HEK293 (cell line): ENCODE measurements around the gene ARHGAP8.
A peak's percentile ranks its signal among the peaks of the same experiment; 100 is the strongest.

Source experiments
- CTCF ChIA-PET: fragments of 350-600 bp; formaldehyde crosslinking; extraction: SDS; loops from one replicate; lab custom pipeline; 2021; ENCODE audit warnings: antibody characterized with exemption; lab: Yijun Ruan, JAX
- POLR2A ChIA-PET: fragments of 300-600 bp; formaldehyde crosslinking; extraction: SDS; loops from one replicate; lab custom pipeline; 2020; ENCODE audit warnings: antibody characterized with exemption, inconsistent platforms; lab: Yijun Ruan, JAX
- H3K27ac ChIP-seq: fragments of 200-500 bp; sonication (Bioruptor generic); 2 replicates; pipeline ENCODE4 v1.5.1; 2014; ENCODE audit warnings: low read depth, low read length, control low read depth, inconsistent platforms; ENCODE audit errors: extremely low read depth
- H3K36me3 ChIP-seq, 2 experiments: fragments of 200-500 bp in 1 of 2; sonication (Bioruptor generic) in 1 of 2; 1 replicate in 1 of 2; 2 replicates in 1 of 2; pipeline ENCODE4 v1.5.1; 2014 to 2017; ENCODE audit warnings: inconsistent platforms in 2 of 2, low read length in 2 of 2; ENCODE audit not compliant: control insufficient read depth in 2 of 2, insufficient read depth in 1 of 2
- H3K4me1 ChIP-seq: fragments of 200-500 bp; sonication (Bioruptor generic); 2 replicates; pipeline ENCODE4 v1.5.1; 2014; ENCODE audit warnings: mild to moderate bottlenecking, low read length, inconsistent platforms; ENCODE audit not compliant: control insufficient read depth, insufficient read depth
- H3K4me3 ChIP-seq: 2 replicates; pipeline ENCODE4 v1.5.1; 2011; ENCODE audit warnings: low read depth, mild to moderate bottlenecking, control low read depth, low read length, moderate library complexity
- H3K9me3 ChIP-seq: fragments of 200-500 bp; sonication (Bioruptor generic); 2 replicates; pipeline ENCODE4 v1.5.1; 2014; ENCODE audit warnings: low read depth, low read length, inconsistent platforms; ENCODE audit not compliant: control insufficient read depth, insufficient read depth
- FEZF1 ChIP-seq: fragments of 450-650 bp; formaldehyde crosslinking; IDR thresholded peaks from 2 replicates; pipeline ENCODE4 v1.5.1; 2016; ENCODE audit warnings: missing biosample characterization, missing genetic modification characterization
- GLI4 ChIP-seq: fragments of 450-650 bp; formaldehyde crosslinking; IDR thresholded peaks from 2 replicates; pipeline ENCODE4 v1.5.1; 2016; ENCODE audit warnings: missing biosample characterization, missing genetic modification characterization
- GLIS1 ChIP-seq: fragments of 450-650 bp; formaldehyde crosslinking; IDR thresholded peaks from 2 replicates; pipeline ENCODE4 v1.5.1; 2016; ENCODE audit warnings: missing biosample characterization, missing genetic modification characterization
- KLF7 ChIP-seq: fragments of 450-650 bp; formaldehyde crosslinking; IDR thresholded peaks from 2 replicates; pipeline ENCODE4 v1.5.1; 2016; ENCODE audit warnings: missing biosample characterization, missing genetic modification characterization, borderline replicate concordance
- KLF8 ChIP-seq: fragments of 450-650 bp; formaldehyde crosslinking; IDR thresholded peaks from 2 replicates; pipeline ENCODE4 v1.5.1; 2016; ENCODE audit warnings: missing biosample characterization, missing genetic modification characterization
- PRDM4 ChIP-seq: fragments of 450-650 bp; formaldehyde crosslinking; IDR thresholded peaks from 2 replicates; pipeline ENCODE4 v1.5.1; 2017; ENCODE audit warnings: missing biosample characterization, missing genetic modification characterization
- TSHZ1 ChIP-seq: fragments of 450-650 bp; formaldehyde crosslinking; IDR thresholded peaks from 2 replicates; pipeline ENCODE4 v1.5.1; 2016; ENCODE audit warnings: missing biosample characterization, missing genetic modification characterization, borderline replicate concordance
- ZBTB48 ChIP-seq: fragments of 450-650 bp; formaldehyde crosslinking; IDR thresholded peaks from 2 replicates; pipeline ENCODE4 v1.5.1; 2016; ENCODE audit warnings: missing biosample characterization, missing genetic modification characterization
- ZBTB8A ChIP-seq: fragments of 450-650 bp; formaldehyde crosslinking; IDR thresholded peaks from 2 replicates; pipeline ENCODE4 v1.5.1; 2016; ENCODE audit warnings: missing biosample characterization, missing genetic modification characterization
- ZNF404 ChIP-seq: fragments of 450-650 bp; formaldehyde crosslinking; IDR thresholded peaks from 2 replicates; pipeline ENCODE4 v1.5.1; 2017; ENCODE audit warnings: missing biosample characterization, missing genetic modification characterization
- ZNF423 ChIP-seq: fragments of 450-650 bp; formaldehyde crosslinking; IDR thresholded peaks from 2 replicates; pipeline ENCODE4 v1.5.1; 2016; ENCODE audit warnings: missing biosample characterization, missing genetic modification characterization
- ZNF692 ChIP-seq: fragments of 450-650 bp; formaldehyde crosslinking; IDR thresholded peaks from 2 replicates; pipeline ENCODE4 v1.5.1; 2016; ENCODE audit warnings: missing biosample characterization, missing genetic modification characterization
- ZNF747 ChIP-seq: fragments of 450-650 bp; formaldehyde crosslinking; IDR thresholded peaks from 2 replicates; pipeline ENCODE4 v1.5.1; 2016; ENCODE audit warnings: missing biosample characterization, missing genetic modification characterization
- TF ChIP-seq, protein P1 (sequence below): fragments of 450-650 bp; formaldehyde crosslinking; IDR thresholded peaks from 2 replicates; pipeline ENCODE4 v1.5.1; 2016; ENCODE audit warnings: missing biosample characterization, missing genetic modification characterization

ARHGAP8 gene

GRCh38 chr22:44735518-44736428, 16.6 kb upstream of the ARHGAP8 start (continued):
- no peak for TF ChIP-seq ZBTB48 (tag by site-specific recombination)
- TF ChIP-seq, protein P1, sequence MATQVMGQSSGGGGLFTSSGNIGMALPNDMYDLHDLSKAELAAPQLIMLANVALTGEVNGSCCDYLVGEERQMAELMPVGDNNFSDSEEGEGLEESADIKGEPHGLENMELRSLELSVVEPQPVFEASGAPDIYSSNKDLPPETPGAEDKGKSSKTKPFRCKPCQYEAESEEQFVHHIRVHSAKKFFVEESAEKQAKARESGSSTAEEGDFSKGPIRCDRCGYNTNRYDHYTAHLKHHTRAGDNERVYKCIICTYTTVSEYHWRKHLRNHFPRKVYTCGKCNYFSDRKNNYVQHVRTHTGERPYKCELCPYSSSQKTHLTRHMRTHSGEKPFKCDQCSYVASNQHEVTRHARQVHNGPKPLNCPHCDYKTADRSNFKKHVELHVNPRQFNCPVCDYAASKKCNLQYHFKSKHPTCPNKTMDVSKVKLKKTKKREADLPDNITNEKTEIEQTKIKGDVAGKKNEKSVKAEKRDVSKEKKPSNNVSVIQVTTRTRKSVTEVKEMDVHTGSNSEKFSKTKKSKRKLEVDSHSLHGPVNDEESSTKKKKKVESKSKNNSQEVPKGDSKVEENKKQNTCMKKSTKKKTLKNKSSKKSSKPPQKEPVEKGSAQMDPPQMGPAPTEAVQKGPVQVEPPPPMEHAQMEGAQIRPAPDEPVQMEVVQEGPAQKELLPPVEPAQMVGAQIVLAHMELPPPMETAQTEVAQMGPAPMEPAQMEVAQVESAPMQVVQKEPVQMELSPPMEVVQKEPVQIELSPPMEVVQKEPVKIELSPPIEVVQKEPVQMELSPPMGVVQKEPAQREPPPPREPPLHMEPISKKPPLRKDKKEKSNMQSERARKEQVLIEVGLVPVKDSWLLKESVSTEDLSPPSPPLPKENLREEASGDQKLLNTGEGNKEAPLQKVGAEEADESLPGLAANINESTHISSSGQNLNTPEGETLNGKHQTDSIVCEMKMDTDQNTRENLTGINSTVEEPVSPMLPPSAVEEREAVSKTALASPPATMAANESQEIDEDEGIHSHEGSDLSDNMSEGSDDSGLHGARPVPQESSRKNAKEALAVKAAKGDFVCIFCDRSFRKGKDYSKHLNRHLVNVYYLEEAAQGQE, result 0 out of 2 replicates have a peak, but pooled peaks have one; percentile 11
- no peak for TF ChIP-seq ZNF423 (tag by site-specific recombination)
- TF ChIP-seq KLF8 (tag by site-specific recombination), result no peak
- TF ChIP-seq ZNF692 (tag by site-specific recombination), result peak; percentile 88
- no peak for TF ChIP-seq ZNF404 (tag by site-specific recombination)
- TF ChIP-seq GLIS1 (tag by site-specific recombination), result 0 out of 2 replicates have a peak, but pooled peaks have one; percentile 39
- TF ChIP-seq PRDM4, result no peak

DNA sequence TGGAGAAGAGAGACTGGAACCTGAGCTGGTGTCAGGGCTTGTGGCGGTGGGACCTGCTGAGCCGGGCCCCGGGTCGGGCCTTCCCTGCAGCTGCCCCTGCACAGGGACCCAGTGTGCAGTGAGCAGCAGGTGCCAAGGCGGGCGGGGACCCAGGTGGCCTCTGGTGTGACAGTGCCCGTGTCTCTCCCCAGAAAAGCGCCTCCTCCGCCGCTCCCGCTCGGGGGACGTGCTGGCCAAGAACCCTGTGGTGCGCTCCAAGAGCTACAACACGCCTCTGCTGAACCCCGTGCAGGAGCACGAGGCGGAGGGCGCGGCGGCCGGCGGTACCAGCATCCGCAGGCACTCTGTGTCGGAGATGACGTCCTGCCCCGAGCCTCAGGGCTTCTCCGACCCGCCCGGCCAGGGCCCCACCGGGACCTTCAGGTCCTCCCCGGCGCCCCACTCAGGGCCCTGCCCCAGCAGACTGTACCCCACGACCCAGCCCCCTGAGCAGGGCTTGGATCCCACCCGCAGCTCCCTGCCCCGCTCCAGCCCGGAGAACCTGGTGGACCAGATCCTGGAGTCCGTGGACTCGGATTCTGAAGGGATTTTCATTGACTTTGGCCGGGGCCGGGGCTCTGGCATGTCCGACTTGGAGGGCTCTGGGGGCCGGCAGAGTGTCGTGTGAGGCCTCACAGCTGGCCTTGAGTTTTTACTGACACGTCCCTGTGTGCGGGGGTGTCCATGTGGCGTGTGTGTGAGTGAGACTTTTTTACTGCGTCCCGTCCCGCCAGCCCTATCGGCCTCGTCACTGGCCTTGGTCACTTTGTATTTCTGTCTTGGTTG, 15.6 kb upstream of the ARHGAP8 start:
- no peak overlapping the region for H3K4me3 ChIP-seq
- H3K4me1 ChIP-seq, result no peaks in the 10 kb centered on the region
- ChIA-PET POLR2A (interaction anchor here (1.6 kb wide), 1 partner anchor 48 kb away, joined by 3 read pairs; no protein-coding TSS in a partner anchor), CTCF (interaction anchor here (0.6 to 5.1 kb wide), 12 partner anchors 9 to 768 kb away, joined by 4 to 70 read pairs (median 8); no protein-coding TSS in a partner anchor)
- TF ChIP-seq GLI4 (tag by site-specific recombination) (no peak), FEZF1 (tag by site-specific recombination) (no peak), TSHZ1 (no peak), ZNF747 (no peak), KLF7 (tag by site-specific recombination) (no peak), ZBTB8A (no peak)
- TF ChIP-seq, all 188 proteins: peak for 0
- H3K27ac ChIP-seq, result no peak overlapping the region
- peaks cover 0 to 4% of the 10 kb centered on the region in 2 experiments; a peak in 1 of 3 replicates for H3K36me3 ChIP-seq
- no peaks in the 10 kb centered on the region for H3K9me3 ChIP-seq
